Measurements from ENCODE around the gene ZACN. TPM values are rescaled to one million over a fixed set of nuclear protein-coding genes. Genes with fewer than 3 reads are reported as not detected.

Gene ZACN
- total RNA-seq, 1 experiment from 2014 or later: 0.09 TPM

GRCh38 chr17:76074390-76075363 is 4.3 kb upstream of the ZACN start, which contains the start of gene GALR2:
Gene GALR2, plus strand, starts transcription at chr17:76074781. Its CDS starts 103 bp downstream, at chr17:76074884.
- H3K4me2 ChIP-seq (ENCODE audit: insufficient read depth, insufficient read length, low read length): peak within 1 kb of the TSS; percentile 46
- H4K8ac ChIP-seq (replicated peaks; ENCODE audit: insufficient read length, low read depth, low read length): no peak within 1 kb of the TSS
- peaks cover 47 to 55% of the 10 kb centered on the region in 2 experiments for H3K4me1 Mint-ChIP-seq
- no peak within 1 kb of the TSS for H2BK12ac ChIP-seq (ENCODE audit: insufficient read length, low read depth, low read length)
- peaks cover 5% of the 10 kb centered on the region; the same call in 1 of the 2 replicates for H3K4me1 ChIP-seq (ENCODE audit: insufficient read depth, low read length)
- H3K9me3 Mint-ChIP-seq: peaks cover 0 to 3% of the 10 kb centered on the region in 2 experiments; a peak in 2 of 5 replicates
- no peak within 1 kb of the TSS for H2AK5ac ChIP-seq (ENCODE audit: insufficient read length, low read length)
- DNase-seq: peak; percentile 72
- H3K56ac ChIP-seq (ENCODE audit: insufficient read length, low read depth, low read length): no peak within 1 kb of the TSS
- H3K36me3 Mint-ChIP-seq (ENCODE audit: insufficient read depth in 1 of 3, low read depth in 3 of 3): no peaks in the 10 kb centered on the region; a peak in 1 of 7 replicates
- no peaks in the 10 kb centered on the region for H3K9me3 ChIP-seq (ENCODE audit: control insufficient read depth, low read depth, low read length)
- no peak within 1 kb of the TSS for H3K27ac Mint-ChIP-seq
- no peak within 1 kb of the TSS for H3K27ac ChIP-seq (ENCODE audit: insufficient read length, low read depth, low read length)
- H3T11ph ChIP-seq (ENCODE audit: low read length): no peak within 1 kb of the TSS
- no peak within 1 kb of the TSS for H4K5ac ChIP-seq (ENCODE audit: insufficient read length, low read depth, low read length)
- H3K9ac ChIP-seq (ENCODE audit: extremely low read depth, insufficient read length, low read length): no peak within 1 kb of the TSS
- no peak within 1 kb of the TSS for H4K91ac ChIP-seq (ENCODE audit: insufficient read length, low read depth, low read length)
- no peak within 1 kb of the TSS for H3K4ac ChIP-seq (ENCODE audit: low read depth, low read length)
- H3K4me3 Mint-ChIP-seq: peak within 1 kb of the TSS; percentile 56 to 78
- H2BK120ac ChIP-seq (ENCODE audit: low read depth, low read length, poor library complexity, severe bottlenecking): no peak within 1 kb of the TSS
- TF ChIP-seq CTCF (conservative IDR thresholded peaks at IDR 0.05): no peak
- no peaks in the 10 kb centered on the region for H3K79me1 ChIP-seq (ENCODE audit: insufficient read depth, low read depth, low read length, poor library complexity, severe bottlenecking)
- H3K23me2 ChIP-seq (ENCODE audit: insufficient read length, low read depth, low read length, poor library complexity, severe bottlenecking): peaks cover 28% of the 10 kb centered on the region
- H2BK15ac ChIP-seq (ENCODE audit: low read depth, low read length): no peak within 1 kb of the TSS
- no peak within 1 kb of the TSS for H3K23ac ChIP-seq (ENCODE audit: insufficient read length, low read depth, low read length)
- no peak within 1 kb of the TSS for H2BK20ac ChIP-seq (ENCODE audit: low read depth, low read length, poor library complexity, severe bottlenecking)
- no peak within 1 kb of the TSS for H2BK5ac ChIP-seq (ENCODE audit: insufficient read length, low read length)
- no CpG with 5 or more reads among the region's 92 CpGs for WGBS (ENCODE audit: extremely low coverage, insufficient read length, low lambda C conversion rate)
- peaks cover 3% of the 10 kb centered on the region; the same call in 1 of the 2 replicates for H3K79me2 ChIP-seq (ENCODE audit: insufficient read depth, low read length)
- peaks cover 3% of the 10 kb centered on the region for H4K20me1 ChIP-seq (ENCODE audit: control insufficient read depth, insufficient read depth, insufficient read length)
- H3K14ac ChIP-seq (ENCODE audit: insufficient read depth, low read length): no peak within 1 kb of the TSS
- H2AFZ ChIP-seq (ENCODE audit: low read length): no peak within 1 kb of the TSS
- peaks cover 68% of the 10 kb centered on the region for H3K27me3 Mint-ChIP-seq (ENCODE audit: low read depth)
- no peak within 1 kb of the TSS for H3K18ac ChIP-seq (ENCODE audit: insufficient read length, low read depth, low read length)
- peaks cover 58% of the 10 kb centered on the region for H3K27me3 ChIP-seq (ENCODE audit: insufficient read depth, low read length)
